ENCODE data around the gene KCTD20. TPM values are rescaled to one million over a fixed set of nuclear protein-coding genes. Genes with fewer than 3 reads are reported as not detected.
"Not testable (repeated sequence)": the region's sequence is repeated elsewhere in the genome, so short reads cannot be mapped to it uniquely, and the experiment has no call there.

The KCTD20 gene
- total and polyA plus RNA-seq, 2 of the 13 experiments (the other 11 are each of a cell fraction or from before 2014, with no cell fraction given) = 52.7 to 67.1 TPM

DNA sequence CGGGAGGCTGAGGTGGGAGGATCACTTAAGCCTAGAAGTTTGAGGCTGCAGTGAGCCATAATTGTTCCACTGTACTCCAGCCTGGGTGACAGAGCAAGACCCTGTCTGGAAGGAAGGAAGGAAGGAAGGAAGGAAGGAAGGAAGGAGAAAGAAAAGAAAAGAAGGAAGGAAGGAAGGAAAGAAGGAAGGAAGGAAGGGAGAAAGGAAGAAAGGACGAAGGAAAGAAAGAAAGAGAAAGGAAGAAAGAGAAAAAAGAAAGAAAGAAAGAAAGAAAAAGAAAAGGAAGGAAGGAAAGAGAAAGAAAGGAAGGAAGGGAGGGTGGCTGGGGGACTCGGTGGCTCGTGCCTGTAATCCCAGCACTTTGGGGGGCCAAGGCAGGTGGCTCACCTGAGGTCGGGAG is 33.1 kb upstream of the KCTD20 start:
- H3K4me3 ChIP-seq (replicated peaks in 1 of 3; ENCODE audit: insufficient read depth in 1 of 3, low read depth in 2 of 3, low read length in 3 of 3); H3K4me1 ChIP-seq (ENCODE audit: insufficient read depth, low read length); FAIRE-seq; BruUV-seq (replicated peaks); in situ Hi-C loops (cut with HindIII; ENCODE audit: extremely low pct_ligation_motif_present, low pct_unique_long_range_greater_than_20kb); DNase-seq (ENCODE audit: low spot score); H2AFZ ChIP-seq (ENCODE audit: low read length); CTCF ChIA-PET (ENCODE audit: low intra/inter-chr PET ratio, low total read pairs); POLR2A ChIA-PET; H3K79me2 ChIP-seq (ENCODE audit: insufficient read depth, low read length); intact Hi-C loops (cut with micrococcal nuclease; ENCODE audit: unreplicated experiment); H3K9me3 ChIP-seq (ENCODE audit: low read length); ATAC-seq; H3K9ac ChIP-seq (ENCODE audit: insufficient read depth, low read depth, low read length); H4K20me1 ChIP-seq (ENCODE audit: insufficient read depth, low read length); H3K36me3 ChIP-seq (replicated peaks in 1 of 2; ENCODE audit: control insufficient read depth in 1 of 2, insufficient read depth in 2 of 2, low read length in 2 of 2); H3K27ac ChIP-seq (ENCODE audit: extremely low read length, insufficient read depth, low read length); H3K4me2 ChIP-seq (ENCODE audit: low read depth, low read length); H3K27me3 ChIP-seq (ENCODE audit: control insufficient read depth in 1 of 2, insufficient read depth in 2 of 2, low read length in 2 of 2): not testable (repeated sequence)
- TF ChIP-seq U2AF2 (IDR thresholded peaks at IDR 0.05; ENCODE audit: low read depth, low read length) = 0 out of 2 replicates have a peak, but pooled peaks have one; percentile 26
- 17% methylated on average over 5 of the region's 5 CpGs for WGBS (ENCODE audit: low lambda C conversion rate)

DNA sequence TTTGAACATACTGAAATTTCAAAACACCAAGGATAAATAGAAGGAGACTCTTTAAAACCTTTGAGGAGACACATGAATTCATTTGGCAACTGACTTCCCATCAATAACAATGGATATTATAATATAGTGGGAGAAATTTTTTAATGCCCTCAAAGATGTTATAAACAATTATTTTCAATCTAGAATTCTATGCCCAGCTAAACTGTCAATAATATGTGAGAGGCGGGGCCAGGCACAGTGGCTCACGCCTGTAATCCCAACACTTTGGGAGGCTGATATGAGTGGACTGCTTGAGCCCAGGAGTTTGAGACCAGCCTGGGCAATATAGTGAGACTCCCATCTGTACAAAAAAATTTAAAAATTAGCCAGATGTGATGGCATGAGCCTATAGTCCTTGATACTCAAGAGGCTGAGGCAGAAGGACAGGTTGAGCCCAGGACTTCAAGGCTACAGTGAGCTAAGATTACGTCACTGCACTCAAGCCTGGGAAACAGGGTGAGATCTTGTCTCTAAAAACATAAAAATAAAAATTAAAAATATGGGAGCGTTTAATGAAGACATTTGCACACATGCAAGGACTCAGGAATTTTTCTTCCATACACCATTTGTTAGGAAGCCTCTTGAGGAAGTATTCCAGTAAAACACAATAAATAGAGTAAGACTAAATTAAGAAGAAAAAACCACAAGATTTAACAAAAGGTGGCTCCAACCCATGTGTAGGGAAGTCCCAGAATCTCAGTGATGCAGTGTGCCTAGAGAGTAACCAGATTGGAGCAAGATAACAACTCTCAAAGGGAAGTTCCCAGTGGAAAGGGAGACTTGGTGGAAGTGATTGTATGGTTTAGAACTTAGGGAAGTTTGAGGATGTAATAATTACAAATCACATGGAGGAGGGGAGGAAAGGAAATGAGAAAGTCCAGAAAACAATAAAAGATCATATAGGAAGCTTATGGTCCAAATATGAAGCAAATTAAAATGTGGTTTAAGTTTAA is 29.0 kb upstream of the KCTD20 start:
- Histone ChIP-seq H3K79me2 (ENCODE audit: insufficient read depth, low read length) (no peaks in the 10 kb centered on the region), H3K27me3 (ENCODE audit: control insufficient read depth in 1 of 2, insufficient read depth in 2 of 2, low read length in 2 of 2) (no peaks in the 10 kb centered on the region), H3K9me3 (ENCODE audit: low read length) (no peaks in the 10 kb centered on the region), H3K4me3 (replicated peaks in 1 of 3; ENCODE audit: insufficient read depth in 1 of 3, low read depth in 2 of 3, low read length in 3 of 3) (no peak overlapping the region), H2AFZ (ENCODE audit: low read length) (no peak overlapping the region), H3K4me1 (ENCODE audit: insufficient read depth, low read length) (no peaks in the 10 kb centered on the region), H3K9ac (ENCODE audit: insufficient read depth, low read depth, low read length) (no peak overlapping the region), H4K20me1 (ENCODE audit: insufficient read depth, low read length) (no peaks in the 10 kb centered on the region), H3K4me2 (ENCODE audit: low read depth, low read length) (no peak overlapping the region), H3K27ac (ENCODE audit: extremely low read length, insufficient read depth, low read length) (no peak overlapping the region), H3K36me3 (replicated peaks in 1 of 2; ENCODE audit: control insufficient read depth in 1 of 2, insufficient read depth in 2 of 2, low read length in 2 of 2) (no peaks in the 10 kb centered on the region)
- in situ Hi-C loops (cut with HindIII; ENCODE audit: extremely low pct_ligation_motif_present, low pct_unique_long_range_greater_than_20kb) (no loop called here), intact Hi-C loops (cut with micrococcal nuclease; ENCODE audit: unreplicated experiment) (no loop called here)
- POLR2A ChIA-PET = no interaction called here
- CTCF ChIA-PET (ENCODE audit: low intra/inter-chr PET ratio, low total read pairs) = no interaction called here
- WGBS (ENCODE audit: low lambda C conversion rate) = 55% methylated on average over 4 of the region's 4 CpGs
- no peak for TF ChIP-seq CCDC6 (CRISPR knock-in tag; IDR thresholded peaks at IDR 0.05)
- TF ChIP-seq CREB1 (IDR thresholded peaks at IDR 0.05) = 0 out of 2 replicates have a peak, but pooled peaks have one; percentile 31
- TF ChIP-seq CREB1 (CRISPR knock-in tag; IDR thresholded peaks at IDR 0.05) = no peak
- peak; percentile 79 for TF ChIP-seq ATF7 (IDR thresholded peaks at IDR 0.05)
- TF ChIP-seq ATF7 (CRISPR knock-in tag; IDR thresholded peaks at IDR 0.05) = no peak
- DNase-seq (ENCODE audit: low spot score) (no peak), FAIRE-seq (no peak), ATAC-seq (no peak)
- no TSS peak for BruUV-seq (replicated peaks)

All from HepG2 (cell line).